Neural progenitor cell (in vitro differentiated cells): ENCODE measurements around the gene TLN1.

Experiments used
- EZH2 ChIP-seq: fragments of 200-600 bp; sonication (generic); IDR thresholded peaks from 2 replicates; pipeline ENCODE4 v1.6.1; 2017; ENCODE audit warnings: antibody characterized with exemption, mild to moderate bottlenecking, moderate library complexity
- TF ChIP-seq, protein P1 (sequence below): fragments of 200-600 bp; sonication (generic); IDR thresholded peaks from 2 replicates; pipeline ENCODE4 v1.5.1; 2017; ENCODE audit warnings: antibody characterized with exemption, mild to moderate bottlenecking

GRCh38 chr9:35723908-35724307, 8.1 kb downstream of the TLN1 start:
- TF ChIP-seq, protein P1, sequence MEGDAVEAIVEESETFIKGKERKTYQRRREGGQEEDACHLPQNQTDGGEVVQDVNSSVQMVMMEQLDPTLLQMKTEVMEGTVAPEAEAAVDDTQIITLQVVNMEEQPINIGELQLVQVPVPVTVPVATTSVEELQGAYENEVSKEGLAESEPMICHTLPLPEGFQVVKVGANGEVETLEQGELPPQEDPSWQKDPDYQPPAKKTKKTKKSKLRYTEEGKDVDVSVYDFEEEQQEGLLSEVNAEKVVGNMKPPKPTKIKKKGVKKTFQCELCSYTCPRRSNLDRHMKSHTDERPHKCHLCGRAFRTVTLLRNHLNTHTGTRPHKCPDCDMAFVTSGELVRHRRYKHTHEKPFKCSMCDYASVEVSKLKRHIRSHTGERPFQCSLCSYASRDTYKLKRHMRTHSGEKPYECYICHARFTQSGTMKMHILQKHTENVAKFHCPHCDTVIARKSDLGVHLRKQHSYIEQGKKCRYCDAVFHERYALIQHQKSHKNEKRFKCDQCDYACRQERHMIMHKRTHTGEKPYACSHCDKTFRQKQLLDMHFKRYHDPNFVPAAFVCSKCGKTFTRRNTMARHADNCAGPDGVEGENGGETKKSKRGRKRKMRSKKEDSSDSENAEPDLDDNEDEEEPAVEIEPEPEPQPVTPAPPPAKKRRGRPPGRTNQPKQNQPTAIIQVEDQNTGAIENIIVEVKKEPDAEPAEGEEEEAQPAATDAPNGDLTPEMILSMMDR = no peak
- no peak for TF ChIP-seq EZH2
